ENCODE results near the gene IAH1.

Gene IAH1

GRCh38 chr2:9474361-9475057, at the start of gene IAH1:
Gene IAH1 (plus strand): TSS chr2:9474551. CDS start chr2:9474567, 16 bp downstream.
- peak within 1 kb of the TSS; percentile 80 for H3K4me3 Mint-ChIP-seq
- H3K36me3 Mint-ChIP-seq: peaks cover 9% of the 10 kb centered on the region
- ATAC-seq (ENCODE audit: low read depth): peak; percentile 81
- peaks cover 25% of the 10 kb centered on the region for H3K4me1 Mint-ChIP-seq
- H3K9me3 Mint-ChIP-seq: no peaks in the 10 kb centered on the region
- peak within 1 kb of the TSS; percentile 55 for H3K27ac Mint-ChIP-seq
- H3K27me3 Mint-ChIP-seq: no peaks in the 10 kb centered on the region
- peak; percentile 55 to 66 for DNase-seq (ENCODE audit: low spot score in 2 of 2)

GRCh38 chr2:9428965-9429577, 45.3 kb upstream of the IAH1 start:
- Mint-ChIP-seq H3K27ac (no peak overlapping the region), H3K9me3 (no peaks in the 10 kb centered on the region), H3K36me3 (peaks cover 19% of the 10 kb centered on the region), H3K4me1 (peaks cover 2% of the 10 kb centered on the region), H3K27me3 (no peaks in the 10 kb centered on the region), H3K4me3 (no peak overlapping the region)
- no peak for ATAC-seq (ENCODE audit: low read depth)
- DNase-seq (ENCODE audit: low spot score in 2 of 2): no peak

GRCh38 chr2:9430316-9431293, 43.7 kb upstream of the IAH1 start:
- H3K36me3 Mint-ChIP-seq: peaks cover 22% of the 10 kb centered on the region

GRCh38 chr2:9434489-9434888, 39.9 kb upstream of the IAH1 start:
- Mint-ChIP-seq H3K27ac (no peak overlapping the region), H3K4me3 (no peak overlapping the region), H3K9me3 (no peaks in the 10 kb centered on the region), H3K4me1 (no peaks in the 10 kb centered on the region), H3K36me3 (peaks cover 33% of the 10 kb centered on the region), H3K27me3 (no peaks in the 10 kb centered on the region)
- ATAC-seq (ENCODE audit: low read depth) (no peak), DNase-seq (ENCODE audit: low spot score in 2 of 2) (no peak)

More at GRCh38 chr2:9430316-9431293, 43.7 kb upstream of the IAH1 start:
- no peaks in the 10 kb centered on the region for H3K27me3 Mint-ChIP-seq
- no peak for ATAC-seq (ENCODE audit: low read depth)
- H3K9me3 Mint-ChIP-seq: no peaks in the 10 kb centered on the region
- DNase-seq (ENCODE audit: low spot score in 2 of 2): no peak
- H3K4me3 Mint-ChIP-seq: no peak overlapping the region
- H3K27ac Mint-ChIP-seq: no peak overlapping the region
- peaks cover 2% of the 10 kb centered on the region for H3K4me1 Mint-ChIP-seq

GRCh38 chr2:9439536-9439935, 34.8 kb upstream of the IAH1 start:
- no peaks in the 10 kb centered on the region for H3K9me3 Mint-ChIP-seq
- H3K27ac Mint-ChIP-seq: no peak overlapping the region
- H3K36me3 Mint-ChIP-seq: peaks cover 38% of the 10 kb centered on the region
- H3K27me3 Mint-ChIP-seq: no peaks in the 10 kb centered on the region
- no peaks in the 10 kb centered on the region for H3K4me1 Mint-ChIP-seq
- H3K4me3 Mint-ChIP-seq: no peak overlapping the region
- DNase-seq (ENCODE audit: low spot score in 2 of 2): no peak
- no peak for ATAC-seq (ENCODE audit: low read depth)

GRCh38 chr2:9440058-9440727, 34.2 kb upstream of the IAH1 start:
- no peaks in the 10 kb centered on the region for H3K9me3 Mint-ChIP-seq
- H3K4me1 Mint-ChIP-seq: no peaks in the 10 kb centered on the region
- H3K4me3 Mint-ChIP-seq: no peak overlapping the region
- peaks cover 38% of the 10 kb centered on the region for H3K36me3 Mint-ChIP-seq
- no peaks in the 10 kb centered on the region for H3K27me3 Mint-ChIP-seq
- ATAC-seq (ENCODE audit: low read depth) (no peak), DNase-seq (ENCODE audit: low spot score in 2 of 2) (no peak)
- no peak overlapping the region for H3K27ac Mint-ChIP-seq

GRCh38 chr2:9441556-9441955, 32.8 kb upstream of the IAH1 start:
- no peaks in the 10 kb centered on the region for H3K27me3 Mint-ChIP-seq
- H3K4me3 Mint-ChIP-seq: no peak overlapping the region
- no peaks in the 10 kb centered on the region for H3K9me3 Mint-ChIP-seq
- H3K36me3 Mint-ChIP-seq: peaks cover 36% of the 10 kb centered on the region
- no peak for ATAC-seq (ENCODE audit: low read depth)
- no peak overlapping the region for H3K27ac Mint-ChIP-seq
- H3K4me1 Mint-ChIP-seq: no peaks in the 10 kb centered on the region
- no peak for DNase-seq (ENCODE audit: low spot score in 2 of 2)

GRCh38 chr2:9443526-9443925, 30.8 kb upstream of the IAH1 start:
- no peak overlapping the region for H3K4me3 Mint-ChIP-seq
- H3K27ac Mint-ChIP-seq: no peak overlapping the region
- peaks cover 33% of the 10 kb centered on the region for H3K36me3 Mint-ChIP-seq
- ATAC-seq (ENCODE audit: low read depth) (no peak), DNase-seq (ENCODE audit: low spot score in 2 of 2) (no peak)
- H3K9me3 Mint-ChIP-seq: no peaks in the 10 kb centered on the region
- H3K27me3 Mint-ChIP-seq: no peaks in the 10 kb centered on the region
- H3K4me1 Mint-ChIP-seq: no peaks in the 10 kb centered on the region

GRCh38 chr2:9445089-9445488, 29.3 kb upstream of the IAH1 start:
- Mint-ChIP-seq H3K36me3 (peaks cover 37% of the 10 kb centered on the region), H3K4me1 (no peaks in the 10 kb centered on the region), H3K27me3 (no peaks in the 10 kb centered on the region), H3K4me3 (no peak overlapping the region), H3K27ac (peak overlapping the region; percentile 50), H3K9me3 (no peaks in the 10 kb centered on the region)
- no peak for ATAC-seq (ENCODE audit: low read depth)
- no peak for DNase-seq (ENCODE audit: low spot score in 2 of 2)

GRCh38 chr2:9451231-9451630, 23.1 kb upstream of the IAH1 start:
- Mint-ChIP-seq H3K27me3 (no peaks in the 10 kb centered on the region), H3K27ac (no peak overlapping the region), H3K4me3 (no peak overlapping the region), H3K36me3 (peaks cover 22% of the 10 kb centered on the region), H3K9me3 (no peaks in the 10 kb centered on the region), H3K4me1 (no peaks in the 10 kb centered on the region)
- DNase-seq (ENCODE audit: low spot score in 2 of 2) (no peak), ATAC-seq (ENCODE audit: low read depth) (no peak)

- H3K9me3 Mint-ChIP-seq: no peaks in the 10 kb centered on the region
- peaks cover 12% of the 10 kb centered on the region for H3K36me3 Mint-ChIP-seq
- no peak overlapping the region for H3K4me3 Mint-ChIP-seq
- H3K27ac Mint-ChIP-seq: peak overlapping the region; percentile 67
- no peak for ATAC-seq (ENCODE audit: low read depth)
- no peaks in the 10 kb centered on the region for H3K27me3 Mint-ChIP-seq
- DNase-seq (ENCODE audit: low spot score in 2 of 2): no peak
- H3K4me1 Mint-ChIP-seq: peaks cover 4% of the 10 kb centered on the region
Measured at GRCh38 chr2:9460441-9461017, 13.8 kb upstream of the IAH1 start.

GRCh38 chr2:9461079-9461478, 13.3 kb upstream of the IAH1 start:
- Mint-ChIP-seq H3K27me3 (no peaks in the 10 kb centered on the region), H3K27ac (no peak overlapping the region), H3K9me3 (no peaks in the 10 kb centered on the region), H3K4me3 (no peak overlapping the region), H3K4me1 (peaks cover 4% of the 10 kb centered on the region), H3K36me3 (peaks cover 14% of the 10 kb centered on the region)
- no peak for DNase-seq (ENCODE audit: low spot score in 2 of 2)
- ATAC-seq (ENCODE audit: low read depth): no peak

- Mint-ChIP-seq H3K27me3 (no peaks in the 10 kb centered on the region), H3K4me3 (no peak overlapping the region), H3K9me3 (no peaks in the 10 kb centered on the region), H3K27ac (peak overlapping the region; percentile 20), H3K36me3 (peaks cover 16% of the 10 kb centered on the region), H3K4me1 (peaks cover 4% of the 10 kb centered on the region)
- DNase-seq (ENCODE audit: low spot score in 2 of 2) (no peak), ATAC-seq (ENCODE audit: low read depth) (no peak)
Measured at GRCh38 chr2:9462313-9462712, 12.0 kb upstream of the IAH1 start.

Measured in memory B cell (primary cell).